Islet of Langerhans (tissue), 1 donor: ENCODE results near the gene CES1.
"Not testable (repeated sequence)": the region's sequence is repeated elsewhere in the genome, so short reads cannot be mapped to it uniquely, and the experiment has no call there.

ENCODE experiments used
- FAIRE-seq: peaks from one replicate; lab custom pipeline; 2011; peaks lifted over from hg19 to GRCh38; lab: Jason Lieb, UNC

Gene CES1

GRCh38 chr16:55790240-55790639 lies 42.7 kb downstream of the CES1 start:
- not testable (repeated sequence) for FAIRE-seq

DNA sequence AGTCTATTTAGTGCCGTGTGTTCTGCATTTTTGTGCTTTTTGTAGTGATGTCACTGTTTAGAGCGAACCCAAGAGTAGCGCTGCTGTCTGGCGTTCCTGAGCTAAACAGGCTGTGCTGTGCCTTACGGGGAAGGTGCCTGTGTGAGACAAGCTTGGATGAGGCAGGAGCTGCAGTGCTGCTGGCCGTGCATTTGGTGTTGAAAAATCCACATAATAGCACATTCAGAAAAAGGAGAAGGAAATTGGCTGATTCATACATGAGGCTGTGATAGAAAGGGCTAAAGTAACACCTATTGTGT lies 50.2 kb downstream of the CES1 start:
- not testable (repeated sequence) for FAIRE-seq

GRCh38 chr16:55782091-55782792 lies 50.7 kb downstream of the CES1 start:
- FAIRE-seq, result not testable (repeated sequence)

- not testable (repeated sequence) for FAIRE-seq
Observed at GRCh38 chr16:55781456-55781855, 51.4 kb downstream of the CES1 start.

DNA sequence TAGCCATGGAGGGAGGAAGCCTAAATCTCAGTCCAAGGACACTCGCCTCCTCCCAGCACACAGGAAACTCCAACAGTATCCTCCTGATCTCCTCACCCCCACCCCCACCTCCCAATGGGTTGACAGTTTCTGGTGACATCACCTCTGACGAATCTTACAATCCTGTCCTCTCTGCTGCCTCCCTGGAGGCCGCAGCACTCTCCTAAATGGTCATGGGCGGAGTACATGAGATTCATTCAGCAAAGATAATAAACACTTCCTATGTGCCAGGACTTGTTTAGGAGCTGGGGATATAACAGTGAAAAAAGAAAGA lies 52.8 kb downstream of the CES1 start:
- FAIRE-seq, result not testable (repeated sequence)

DNA sequence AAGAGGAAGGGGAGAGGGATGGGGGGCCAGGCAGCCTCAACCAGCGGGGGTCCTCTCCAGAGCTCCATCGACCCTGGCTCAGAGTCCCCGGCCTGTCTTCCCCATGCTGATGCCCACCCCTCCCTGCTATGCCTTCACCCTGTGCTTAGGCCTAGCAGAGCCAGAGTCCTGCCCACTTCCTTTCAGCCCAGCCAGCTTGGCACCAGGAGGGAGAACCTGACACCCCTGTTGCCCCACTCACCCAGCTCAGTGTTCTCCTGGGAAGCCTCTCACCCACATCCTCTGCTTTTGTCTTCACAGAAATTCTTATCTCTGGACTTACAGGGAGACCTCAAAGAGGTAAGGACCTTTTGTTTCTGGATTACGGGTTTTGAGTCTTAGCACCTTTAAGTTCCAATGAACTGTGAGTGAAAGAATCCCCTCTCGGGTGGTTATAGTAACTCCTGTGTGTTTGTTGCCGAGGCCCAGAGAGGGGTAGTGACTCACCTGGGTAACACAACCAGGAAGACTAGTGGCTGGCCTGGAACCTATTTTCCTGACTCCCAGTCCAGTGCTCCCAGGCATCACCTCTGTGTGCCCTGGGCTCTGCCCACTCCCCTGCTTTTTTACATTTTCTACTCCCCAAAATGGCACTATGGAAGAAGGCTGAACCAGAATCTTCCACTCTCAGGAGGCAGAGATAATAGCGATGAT lies 53.3 kb downstream of the CES1 start:
- no peak for FAIRE-seq

DNA sequence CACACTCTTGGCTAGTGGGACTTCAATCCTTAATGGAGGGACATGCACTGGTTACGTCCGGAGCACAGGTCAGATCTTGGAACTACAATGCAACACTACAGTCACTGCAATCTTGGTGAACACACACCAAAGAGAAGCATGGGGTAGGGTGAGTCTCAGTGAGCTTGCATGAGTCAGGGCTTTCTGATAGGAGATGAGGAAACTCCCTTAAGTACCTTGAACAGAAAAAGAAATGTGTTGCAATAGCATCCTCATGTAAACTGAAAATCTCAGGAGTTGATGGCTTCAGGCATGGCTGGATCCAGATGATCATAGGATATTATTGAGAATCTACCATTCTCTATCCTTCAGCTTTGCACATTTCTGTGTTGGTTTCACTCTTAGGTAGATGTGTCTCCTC lies 54.1 kb downstream of the CES1 start:
- no peak for FAIRE-seq

DNA sequence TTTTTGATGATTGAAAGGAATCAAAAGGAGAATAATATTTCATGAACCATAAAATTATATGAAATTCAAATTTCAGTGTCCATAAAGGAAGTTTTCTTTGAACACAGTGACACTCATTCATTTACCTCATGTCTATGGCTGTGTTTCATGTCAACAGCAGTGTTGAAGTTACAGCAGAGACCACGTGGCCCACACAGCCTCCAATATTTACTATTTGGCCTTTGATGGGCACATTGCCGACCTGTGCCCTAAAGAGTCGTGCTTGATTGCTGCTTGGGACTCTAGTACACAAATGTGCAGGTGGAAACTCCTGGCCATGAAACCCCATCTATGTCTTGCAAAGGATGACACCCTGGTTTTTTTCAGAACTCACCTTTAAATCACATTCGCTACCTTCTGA lies 57.0 kb downstream of the CES1 start:
- FAIRE-seq, result no peak

DNA sequence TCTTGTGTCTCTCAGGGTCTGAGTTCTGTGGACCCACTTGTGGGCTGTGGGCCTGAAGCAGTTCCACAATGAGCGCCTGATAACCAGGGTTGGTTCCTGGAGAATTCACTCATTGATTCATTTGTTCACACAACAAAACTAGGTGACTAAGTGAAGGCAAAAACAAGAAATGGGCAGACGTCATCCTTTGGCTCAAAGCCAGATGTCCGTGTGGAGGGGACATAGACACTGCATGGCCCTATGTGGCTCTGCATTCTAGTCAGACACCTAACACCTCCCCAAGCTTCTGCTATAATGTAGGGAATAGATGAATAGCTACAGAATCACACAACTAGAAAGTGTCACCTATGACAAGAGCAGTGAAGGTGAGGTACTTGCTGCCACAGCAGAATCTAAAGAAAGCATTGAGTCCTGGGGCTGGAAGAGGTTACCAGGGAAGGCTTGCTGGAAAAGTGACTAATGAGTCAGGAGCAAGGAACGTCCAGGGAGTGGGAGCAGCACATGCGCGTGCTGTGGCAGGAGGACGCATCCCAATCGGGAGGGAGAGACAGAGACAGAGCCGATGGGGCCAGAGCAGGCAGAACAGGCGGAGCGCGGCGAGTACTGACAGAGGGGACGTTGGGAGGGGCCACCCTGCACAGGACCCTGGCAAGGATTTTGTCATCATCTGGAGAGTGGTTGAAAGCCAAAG lies 58.9 kb downstream of the CES1 start:
- no peak for FAIRE-seq

- FAIRE-seq, result no peak
Observed at GRCh38 chr16:55765161-55765560, 67.7 kb downstream of the CES1 start.

DNA sequence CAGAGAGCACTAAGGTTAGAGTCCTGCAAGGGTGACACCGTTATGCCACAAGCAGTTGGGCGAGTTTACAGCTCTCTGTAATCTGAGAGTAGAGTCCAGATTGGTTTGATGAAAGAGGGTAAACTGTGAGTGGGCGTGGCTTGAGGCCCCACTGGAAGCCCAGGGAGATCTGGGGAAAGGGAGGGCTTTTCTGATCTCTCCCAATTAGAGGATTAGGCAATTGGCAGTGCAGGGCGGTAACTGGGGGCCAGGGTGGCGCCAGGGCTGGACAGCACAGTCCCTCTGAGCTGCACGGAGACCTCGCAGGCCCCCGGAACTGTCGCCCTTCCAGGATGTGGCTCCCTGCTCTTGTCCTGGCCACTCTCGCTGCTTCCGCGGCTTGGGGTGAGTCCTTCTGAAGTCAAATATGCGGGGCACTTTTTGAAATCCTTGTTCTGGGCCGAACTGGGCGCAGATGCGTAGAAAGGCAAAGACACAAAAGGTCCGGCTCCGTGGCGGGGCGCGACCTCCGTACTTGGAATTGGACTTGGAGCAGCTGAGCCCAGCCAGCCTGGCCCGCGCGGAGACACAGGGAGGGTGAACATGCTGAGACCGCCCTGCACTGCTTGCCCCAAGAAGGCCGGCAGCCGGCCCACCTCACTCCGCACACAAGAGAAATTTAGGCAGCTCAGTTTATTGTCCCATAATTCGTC lies 72.4 kb downstream of the CES1 start:
- FAIRE-seq, result no peak

GRCh38 chr16:55759965-55760309 lies 73.0 kb downstream of the CES1 start:
- FAIRE-seq, result not testable (repeated sequence)

DNA sequence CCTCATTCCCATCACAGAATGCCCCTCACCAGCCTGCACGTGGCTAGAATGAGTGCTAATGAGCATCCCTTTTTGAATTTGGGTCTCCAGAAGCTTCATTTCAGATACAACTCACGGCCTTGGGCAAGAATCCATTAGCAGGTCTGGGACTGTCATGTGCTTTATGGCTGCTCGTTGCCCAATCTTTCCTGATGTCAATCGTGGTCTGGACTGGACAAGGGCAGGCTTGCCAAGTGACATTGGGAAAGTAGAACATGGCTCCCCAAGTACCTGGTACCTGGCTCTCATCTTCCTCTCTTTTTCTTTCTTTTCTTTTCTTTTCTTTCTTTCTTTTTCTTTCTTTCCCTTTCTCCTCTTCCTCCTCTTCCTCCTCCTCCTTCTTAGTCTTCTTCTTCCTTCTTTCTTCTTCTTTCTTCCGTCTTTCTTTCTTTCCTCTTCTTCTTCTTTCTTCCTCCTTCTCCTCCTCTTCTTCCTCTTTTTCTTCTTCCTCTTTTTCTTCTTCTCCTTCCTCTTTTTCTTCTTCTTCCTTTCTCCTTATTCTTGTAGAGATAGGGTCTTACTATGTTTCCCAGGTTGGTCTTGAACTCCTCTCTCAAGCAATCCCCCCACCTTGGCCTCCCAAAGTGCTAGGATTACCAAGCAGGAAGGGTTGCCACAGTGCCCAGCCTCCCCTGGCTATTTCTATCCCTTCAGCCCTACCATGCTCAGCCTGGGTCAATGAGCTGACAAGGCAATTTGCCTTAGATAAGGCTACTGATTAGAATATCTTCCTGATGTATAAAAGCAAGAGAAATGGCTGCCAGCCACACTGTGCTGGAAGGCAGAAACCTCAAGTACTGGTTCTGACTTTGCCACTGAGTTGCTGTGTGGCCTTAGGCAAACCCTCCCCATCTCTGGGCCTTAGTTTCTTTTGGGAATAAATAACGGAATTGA lies 75.0 kb downstream of the CES1 start:
- FAIRE-seq, result not testable (repeated sequence)

GRCh38 chr16:55756963-55757362 lies 75.9 kb downstream of the CES1 start:
- FAIRE-seq, result no peak

- no peak for FAIRE-seq
Observed at GRCh38 chr16:55754056-55754455, 78.8 kb downstream of the CES1 start.

GRCh38 chr16:55753145-55753631 lies 79.7 kb downstream of the CES1 start:
- FAIRE-seq, result not testable (repeated sequence)
